Muscle of back (tissue), 11 donors: Measurements from ENCODE around the gene SLC6A20. TPM values are rescaled to one million over a fixed set of nuclear protein-coding genes. Genes with fewer than 3 reads are reported as not detected.

Source experiments
- DNase-seq, 3 donors: peaks; one replicate each; pipeline versions ENCODE4 v3.0.0 to v3.0.0-alpha.2; 2013
- polyA plus RNA-seq, 10 donors: library from polyadenylated mRNA; unstranded; fragments of 120-200 nt; gene quantifications; one replicate each; pipeline ENCODE4 v1.2.1, GENCODE V29; 2013; ENCODE audit not compliant: insufficient read length in 10 of 10

SLC6A20 gene
- polyA plus RNA-seq, 10 donors: 0.09 to 0.29 (median 0.16) TPM

DNA sequence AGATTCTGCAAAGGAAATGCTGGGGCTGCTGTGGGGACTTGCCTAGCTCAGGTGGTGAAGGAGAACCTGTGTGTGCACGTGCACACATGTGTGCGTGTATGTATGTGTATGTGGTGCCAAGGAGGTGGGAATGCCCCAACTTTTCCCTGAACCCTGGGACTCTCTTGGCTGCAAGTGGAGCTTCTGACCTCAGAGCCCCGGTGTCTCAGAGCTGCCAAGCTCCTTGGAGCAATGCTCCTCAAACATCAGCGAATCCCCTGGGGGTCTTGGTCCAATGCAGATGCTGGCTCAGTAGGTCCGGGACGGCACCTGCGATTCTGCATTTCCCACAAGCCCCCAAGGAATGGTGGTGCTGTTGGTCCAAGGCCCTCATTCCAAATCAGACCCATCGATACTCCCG lies 5.8 kb upstream of the SLC6A20 start:
- DNase-seq: no peak

DNA sequence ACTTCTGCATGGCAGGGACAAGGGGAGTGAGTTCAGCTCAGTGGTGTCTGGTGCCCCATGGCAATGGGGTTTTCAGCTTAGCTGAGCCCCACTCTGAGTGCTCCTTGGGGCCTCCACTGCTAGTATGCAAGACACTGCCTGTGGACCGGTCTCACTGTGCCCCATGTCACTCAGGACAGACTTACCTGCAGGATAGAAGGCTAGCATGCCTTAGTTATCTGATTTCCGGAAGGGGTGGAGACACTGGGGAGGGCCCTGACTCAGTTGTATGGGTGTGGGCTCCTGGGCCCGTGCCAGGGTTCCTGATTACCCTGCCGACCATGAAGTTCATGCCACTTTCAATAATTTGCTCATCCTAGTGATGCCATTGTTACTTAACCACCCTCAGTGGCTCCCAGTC lies 4.3 kb upstream of the SLC6A20 start:
- no peak for DNase-seq

DNA sequence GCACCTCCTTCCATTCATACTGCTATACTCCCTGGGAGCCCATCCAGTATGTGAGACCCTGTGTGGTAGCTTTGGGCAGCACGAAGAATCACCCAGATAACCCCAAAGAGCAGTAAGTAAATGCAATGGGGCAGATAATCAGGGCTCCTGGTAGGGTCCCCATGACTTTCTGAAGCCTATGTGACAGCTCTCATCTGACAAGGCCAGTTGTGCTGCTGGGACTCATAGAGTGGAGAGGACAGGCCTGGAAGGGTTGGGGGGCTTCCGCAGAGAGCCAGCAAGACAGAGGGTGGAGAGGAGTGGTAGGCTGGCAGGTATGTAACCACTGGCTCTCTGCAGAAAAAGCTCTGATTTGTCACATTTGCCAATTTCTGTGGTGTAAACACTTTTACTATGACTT lies 3.2 kb upstream of the SLC6A20 start:
- DNase-seq: no peak

DNA sequence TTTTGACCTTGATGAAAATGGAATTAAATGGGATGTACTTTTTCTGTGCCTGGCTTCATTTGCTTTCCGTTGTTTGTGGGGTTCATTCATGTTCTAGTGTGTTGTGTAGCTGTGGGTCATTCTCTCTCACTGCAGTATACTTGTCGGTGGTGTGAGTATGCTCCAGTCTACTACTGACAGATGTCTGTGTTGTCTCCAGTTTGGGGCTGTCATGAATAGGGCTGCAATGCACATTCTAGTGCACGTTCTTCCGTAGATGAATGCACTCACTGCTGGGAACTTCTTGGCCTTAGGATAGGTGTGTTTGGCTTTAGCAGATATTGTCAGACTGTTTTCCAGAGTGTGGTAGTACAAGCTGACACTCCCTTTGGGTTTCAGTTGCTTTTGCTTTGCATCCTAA lies 1.7 kb upstream of the SLC6A20 start:
- DNase-seq: no peak

DNA sequence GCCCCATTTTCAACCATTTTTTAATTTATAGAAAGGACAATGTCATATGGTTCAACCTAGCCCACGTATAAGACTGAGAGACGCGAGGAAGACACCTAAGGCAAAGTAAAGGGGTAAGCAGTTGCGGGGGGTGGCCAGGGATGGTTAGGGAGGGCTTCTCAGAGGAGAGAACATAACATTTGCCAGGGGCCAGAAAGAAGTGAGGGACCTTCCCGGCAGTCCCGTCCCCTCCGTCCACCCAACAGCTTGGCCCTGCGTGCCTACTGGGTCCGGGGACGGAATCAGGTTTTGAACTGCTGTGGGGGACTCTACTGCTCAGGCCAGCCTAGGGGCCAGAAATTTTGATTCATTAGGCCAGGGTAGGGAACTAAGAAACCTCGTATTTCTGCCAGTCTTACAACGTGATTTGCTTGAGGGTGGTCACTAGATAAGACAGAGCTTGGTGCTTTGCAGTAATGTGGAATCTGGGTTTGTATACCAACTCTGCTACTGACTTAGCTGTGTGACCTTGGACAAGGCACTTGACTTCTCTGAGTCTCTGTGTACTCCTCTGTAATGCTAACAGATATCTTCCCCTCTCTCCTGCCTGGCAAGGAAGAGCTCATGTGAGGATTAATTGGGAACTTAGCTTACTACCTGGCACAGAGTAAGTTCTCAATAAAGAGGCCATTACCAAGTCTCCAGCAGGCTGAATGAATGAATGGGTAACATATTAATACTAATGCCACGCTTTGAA lies 734 bp upstream of the SLC6A20 start:
- no peak for DNase-seq

DNA sequence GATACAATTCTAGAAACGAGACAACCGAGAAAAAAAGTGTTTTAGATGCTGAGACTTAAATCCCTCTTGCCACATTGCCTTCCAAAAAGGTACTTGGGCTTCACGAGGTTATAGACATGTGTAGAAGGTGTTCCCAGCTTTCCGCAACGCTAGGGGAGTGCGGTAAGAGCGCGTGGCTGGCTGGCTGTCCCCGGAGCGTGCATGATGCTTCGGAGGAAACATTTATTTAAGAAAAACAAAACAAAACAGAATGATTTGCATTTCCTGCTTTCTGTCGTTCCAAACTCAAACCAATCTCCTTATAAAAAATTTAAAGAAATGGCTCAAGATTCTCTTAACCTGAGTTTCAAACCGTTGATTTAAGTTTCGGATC lies 841 bp downstream of the SLC6A20 start:
- peak; percentile 4 to 65 (median 27) for DNase-seq

DNA sequence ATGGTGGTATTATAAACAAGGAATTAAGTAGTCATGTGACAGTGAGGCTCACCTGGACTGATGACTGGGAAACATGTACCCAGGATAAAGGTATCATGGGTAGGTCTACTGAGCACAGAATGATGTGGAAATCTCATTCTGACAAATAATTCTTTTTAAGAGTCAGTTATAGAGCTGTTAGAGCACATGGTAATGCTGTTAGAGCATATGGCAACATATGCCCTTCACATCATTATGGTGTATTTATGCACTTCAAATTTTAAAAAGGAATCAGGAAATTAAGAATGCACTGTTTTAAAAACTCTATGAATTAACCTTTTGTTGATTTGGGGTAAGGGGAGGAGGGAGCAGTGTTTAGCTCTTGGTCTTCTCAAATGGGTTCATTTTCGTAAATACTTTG lies 1.7 kb downstream of the SLC6A20 start:
- no peak for DNase-seq

DNA sequence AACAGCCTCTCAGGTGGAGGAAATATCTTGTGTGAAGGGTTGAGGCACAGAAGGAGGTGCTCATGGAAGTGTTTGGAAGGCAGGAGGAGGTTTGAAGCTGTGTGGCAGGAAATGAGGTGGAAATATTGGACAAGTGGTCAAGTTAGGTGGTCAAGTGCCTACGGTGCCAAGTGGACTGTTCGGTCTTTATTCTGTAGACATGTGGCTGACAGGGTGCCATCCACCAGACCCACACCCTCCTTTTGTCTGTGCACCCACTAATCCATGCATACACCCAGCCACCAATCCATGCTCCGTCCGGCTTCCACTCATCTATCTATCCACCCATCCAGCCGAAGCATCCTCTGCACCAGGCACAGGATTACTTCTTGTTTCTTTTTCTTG lies 2.2 kb downstream of the SLC6A20 start:
- DNase-seq: no peak

DNA sequence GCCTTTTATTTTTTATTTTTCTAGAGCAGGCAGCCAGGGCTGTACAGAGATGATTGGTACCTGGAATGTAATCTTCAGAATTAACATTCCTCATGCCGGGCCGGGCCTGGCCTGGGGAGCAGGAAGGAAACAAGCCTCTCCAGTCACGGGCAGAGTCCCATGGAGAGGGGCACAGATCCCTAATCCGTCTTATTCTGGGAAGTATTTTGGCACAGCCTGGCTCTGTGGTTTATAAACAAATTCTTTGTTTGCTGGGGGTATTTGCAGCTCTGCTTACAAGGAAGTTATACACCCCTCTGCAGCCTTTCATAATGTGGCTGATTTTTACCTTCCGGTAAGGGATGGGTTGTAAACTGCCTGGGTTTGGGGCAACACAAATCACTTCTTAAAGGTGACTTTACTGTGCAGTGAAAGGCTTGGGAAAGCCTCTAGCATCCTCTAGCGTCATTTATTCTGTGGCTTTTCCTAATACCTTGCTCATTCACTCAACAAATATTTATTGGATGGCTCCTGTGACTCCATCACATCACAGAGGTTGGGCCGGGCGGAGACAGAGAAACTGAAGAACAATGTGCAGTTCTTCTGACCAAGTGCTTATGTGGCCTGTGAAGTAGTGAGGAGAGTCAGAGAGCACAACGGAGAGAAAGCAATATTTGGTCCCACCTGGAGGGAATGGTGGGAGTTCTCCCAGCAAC lies 2.7 kb downstream of the SLC6A20 start:
- DNase-seq: no peak

DNA sequence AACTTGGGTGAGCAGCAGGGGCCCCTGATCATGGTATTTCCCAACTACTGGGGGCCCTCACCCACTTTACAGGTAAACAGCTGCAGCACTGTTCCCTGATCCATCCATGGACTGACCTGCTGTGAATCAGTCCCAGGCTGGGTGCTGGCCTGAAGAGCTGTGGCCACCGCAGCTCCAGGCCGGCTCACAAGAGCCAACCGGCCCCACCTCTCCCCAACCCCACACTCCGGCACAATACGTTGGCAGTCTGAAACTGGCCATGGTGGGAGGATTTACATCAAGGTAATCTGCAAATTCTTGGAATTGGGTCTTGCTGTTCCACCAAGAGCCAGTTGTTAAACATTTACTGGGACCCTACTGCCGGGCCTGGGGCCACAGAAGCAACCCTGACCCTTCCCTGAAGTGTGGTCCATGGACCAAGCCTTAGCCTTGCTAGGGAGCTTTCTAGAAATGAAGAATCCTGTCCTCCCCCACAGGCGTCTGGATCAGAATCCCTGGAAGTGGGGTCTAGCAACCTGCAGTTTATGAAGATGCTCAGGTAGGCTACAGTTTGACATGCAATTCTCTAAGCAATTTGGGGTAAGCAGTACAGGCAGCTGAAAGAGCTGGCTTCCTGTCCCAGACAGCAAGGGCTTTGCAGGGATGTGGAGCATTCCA lies 3.7 kb downstream of the SLC6A20 start:
- no peak for DNase-seq

DNA sequence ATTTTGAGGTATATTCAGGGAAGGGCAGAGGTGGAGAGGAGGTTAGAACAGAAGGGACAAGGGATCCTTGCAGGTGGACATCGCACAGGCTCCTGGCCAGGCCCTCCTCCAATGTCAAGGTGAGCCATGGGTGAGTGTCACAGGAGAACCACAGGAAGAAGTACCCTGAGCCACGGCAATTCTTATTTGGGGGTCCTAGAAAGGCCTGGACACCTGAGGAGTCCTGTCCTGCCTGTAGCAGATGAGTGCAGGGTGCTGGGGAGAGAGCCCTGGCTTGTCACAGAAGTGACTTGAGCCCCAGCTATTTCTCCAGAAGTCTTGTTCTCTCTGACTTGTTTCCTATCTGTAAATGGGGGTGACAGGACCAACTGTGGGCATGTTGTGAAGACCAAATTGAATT lies 4.3 kb downstream of the SLC6A20 start:
- no peak for DNase-seq

DNA sequence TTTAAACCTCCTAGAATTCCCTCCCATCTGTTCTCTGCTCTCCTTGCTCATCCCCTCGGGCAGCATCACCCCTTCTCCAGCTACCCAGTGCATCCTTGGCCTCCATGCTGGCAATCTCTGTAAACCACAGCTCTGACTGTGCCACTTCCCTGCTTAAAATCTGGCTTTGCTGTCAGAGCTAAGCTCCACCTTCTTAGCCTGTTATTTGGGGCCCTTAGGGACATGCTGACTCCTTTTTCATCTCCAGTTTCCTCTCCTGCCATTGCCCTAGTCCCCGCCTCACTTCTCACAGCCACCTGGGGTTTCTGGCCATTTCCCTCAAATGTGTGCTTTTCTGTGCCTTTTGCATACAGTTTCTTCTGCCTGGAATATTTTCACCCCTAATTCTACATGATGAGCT lies 5.7 kb downstream of the SLC6A20 start:
- DNase-seq: no peak

DNA sequence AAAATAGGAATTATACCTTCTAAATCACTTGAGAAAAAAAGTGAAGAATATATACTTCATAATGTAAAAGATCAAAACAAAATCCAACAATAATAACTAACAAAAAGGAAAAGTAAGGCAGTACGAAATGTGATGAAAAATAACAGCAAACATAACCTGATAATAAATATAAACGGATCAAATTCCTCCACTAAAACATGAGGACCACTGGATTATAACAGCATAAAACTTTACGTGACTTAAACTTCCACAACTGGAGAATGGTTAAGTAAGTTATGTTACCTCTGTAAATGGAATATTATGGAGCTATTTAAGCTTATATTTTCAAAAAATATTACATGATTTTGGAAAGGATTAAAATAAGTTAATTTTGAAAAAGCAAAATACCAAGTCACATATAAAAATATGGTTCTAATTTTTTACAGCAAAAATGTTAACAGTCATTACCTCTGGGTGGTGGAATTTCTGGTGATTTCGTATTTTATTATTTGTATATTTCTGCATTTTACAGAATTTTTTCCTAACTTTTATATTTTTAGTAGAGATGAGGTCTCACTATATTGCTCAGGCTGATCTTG lies 7.0 kb downstream of the SLC6A20 start:
- DNase-seq: no peak

DNA sequence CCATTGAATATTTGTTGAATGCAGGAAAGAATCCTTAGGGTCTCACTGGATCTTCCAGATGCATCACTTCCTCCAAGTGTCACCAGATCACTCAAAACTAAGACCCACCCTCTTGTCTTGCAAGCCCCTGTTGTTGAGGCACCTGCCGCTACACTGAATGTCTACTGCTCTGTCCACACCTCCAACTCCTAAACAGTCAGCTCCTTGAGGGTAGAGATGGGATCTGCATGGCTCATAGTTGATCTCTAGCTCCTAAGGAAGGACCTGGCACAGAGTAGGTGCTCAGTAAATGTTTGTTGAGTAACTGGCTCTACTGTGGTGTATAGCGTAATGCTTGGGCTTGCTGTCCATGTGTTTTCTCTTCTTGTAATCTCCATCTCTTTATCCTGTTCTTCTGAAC lies 8.8 kb downstream of the SLC6A20 start:
- DNase-seq: no peak

DNA sequence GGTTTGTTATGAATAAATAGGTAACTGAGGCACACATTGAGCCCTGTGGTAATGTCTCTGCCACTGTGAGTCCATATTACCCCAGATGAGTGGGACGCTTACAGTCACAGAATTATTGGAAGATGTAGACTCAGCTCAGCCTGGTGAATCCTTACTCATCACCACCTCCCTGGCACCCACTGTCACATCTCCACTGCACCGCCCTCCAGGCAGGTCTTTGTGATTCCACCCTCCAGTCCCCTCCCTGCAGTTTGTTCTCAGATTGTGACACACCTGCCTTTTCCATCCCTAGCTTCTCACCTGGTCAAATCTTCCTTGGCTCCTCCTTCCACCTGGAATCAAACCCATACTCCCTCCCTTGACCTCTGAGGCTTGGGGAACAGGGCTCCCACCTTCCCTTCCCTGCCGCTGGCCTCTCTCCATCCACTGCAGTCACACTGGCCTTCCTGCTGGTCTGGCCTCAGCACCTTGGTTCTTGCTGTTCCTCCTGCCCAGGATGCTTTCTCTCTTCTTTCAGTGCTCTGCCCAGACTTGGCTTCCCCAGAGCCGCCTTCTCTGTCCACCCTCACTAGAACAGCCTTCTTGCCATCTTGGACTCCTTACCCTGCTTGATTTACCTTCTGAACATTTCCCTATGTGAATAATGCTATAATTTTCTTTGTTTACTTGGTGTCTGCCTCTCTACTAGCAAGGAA lies 9.4 kb downstream of the SLC6A20 start:
- DNase-seq: no peak

DNA sequence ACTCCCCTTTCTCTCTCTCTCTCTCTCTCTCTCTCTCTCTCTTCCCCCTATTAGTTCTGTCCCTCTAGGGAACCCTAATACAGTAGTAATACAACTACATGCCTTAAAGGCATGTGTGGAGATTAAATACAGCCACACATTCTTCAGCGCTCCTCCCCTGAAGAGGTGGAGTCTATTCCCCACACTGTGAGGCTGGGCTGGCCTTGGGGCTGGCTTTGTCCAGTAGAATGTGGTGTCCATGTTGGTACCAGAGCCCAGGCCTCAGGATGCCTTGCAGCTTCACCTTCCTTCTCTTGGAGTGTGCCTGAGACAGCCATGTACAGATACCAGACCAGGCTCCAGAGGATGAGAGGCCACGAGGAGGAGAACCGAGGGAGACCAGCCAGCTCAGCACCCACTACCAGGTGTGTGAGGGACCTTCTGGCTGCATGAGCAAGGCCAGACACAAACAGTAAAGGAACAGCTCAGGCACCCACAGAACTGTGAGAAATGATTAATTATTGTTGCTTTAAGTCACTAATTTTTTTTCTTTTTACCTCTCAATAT lies 10.7 kb downstream of the SLC6A20 start:
- no peak for DNase-seq

DNA sequence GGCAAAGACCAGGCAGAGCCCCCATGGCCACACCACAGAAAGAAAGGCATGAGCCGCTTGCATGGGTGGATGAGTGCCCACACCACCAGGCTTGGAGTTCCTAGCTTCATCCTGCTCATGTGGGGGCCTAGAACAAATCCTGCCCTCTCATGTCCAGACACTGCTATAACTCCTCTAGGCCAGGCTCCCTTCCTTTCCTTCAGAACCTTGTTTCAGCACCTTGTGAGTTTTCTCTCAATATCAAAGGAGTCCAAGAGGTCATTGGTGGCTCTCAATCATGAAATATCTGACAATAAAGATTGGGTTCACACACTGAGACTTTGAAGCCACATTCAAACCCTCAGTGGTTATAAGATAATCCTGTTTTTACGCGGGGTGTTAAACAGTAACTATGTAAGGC lies 12.7 kb downstream of the SLC6A20 start:
- no peak for DNase-seq

DNA sequence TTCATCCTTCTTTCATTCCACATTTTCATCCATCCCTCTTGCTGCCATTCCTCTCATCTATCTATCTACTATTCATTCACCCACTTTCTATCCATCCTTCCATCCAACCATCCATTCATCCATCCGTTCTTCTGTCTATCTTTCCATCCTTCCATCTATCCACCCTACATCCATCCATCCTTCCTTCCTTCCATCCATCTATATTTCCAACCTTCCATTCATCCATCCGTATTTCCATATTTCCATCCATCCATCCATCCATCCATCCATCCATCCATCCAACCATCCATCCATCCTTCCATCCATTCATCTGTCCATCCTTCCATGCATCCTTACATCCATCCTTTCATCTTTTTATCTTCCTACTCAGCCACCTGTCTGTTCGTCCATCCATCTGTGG lies 14.0 kb downstream of the SLC6A20 start:
- no peak for DNase-seq

DNA sequence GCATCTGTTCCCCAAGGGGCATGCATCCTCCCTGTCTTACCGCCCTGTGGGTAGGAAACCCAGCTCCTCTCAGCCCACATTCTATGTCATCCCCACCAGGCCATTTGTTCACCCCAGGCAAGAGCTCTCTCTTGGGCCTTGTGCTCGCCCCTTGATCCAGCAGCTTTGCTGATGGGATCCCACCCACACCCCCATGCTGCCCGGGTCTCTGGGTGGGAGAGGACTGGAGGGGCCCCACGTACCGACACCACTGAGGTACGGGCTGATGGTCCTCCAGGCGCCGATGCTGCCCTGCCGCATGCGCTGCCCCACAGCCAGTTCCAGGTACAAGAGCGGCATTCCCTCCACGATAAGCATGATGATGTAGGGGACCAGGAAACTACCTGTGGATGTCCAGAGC lies 14.5 kb downstream of the SLC6A20 start:
- DNase-seq: no peak

DNA sequence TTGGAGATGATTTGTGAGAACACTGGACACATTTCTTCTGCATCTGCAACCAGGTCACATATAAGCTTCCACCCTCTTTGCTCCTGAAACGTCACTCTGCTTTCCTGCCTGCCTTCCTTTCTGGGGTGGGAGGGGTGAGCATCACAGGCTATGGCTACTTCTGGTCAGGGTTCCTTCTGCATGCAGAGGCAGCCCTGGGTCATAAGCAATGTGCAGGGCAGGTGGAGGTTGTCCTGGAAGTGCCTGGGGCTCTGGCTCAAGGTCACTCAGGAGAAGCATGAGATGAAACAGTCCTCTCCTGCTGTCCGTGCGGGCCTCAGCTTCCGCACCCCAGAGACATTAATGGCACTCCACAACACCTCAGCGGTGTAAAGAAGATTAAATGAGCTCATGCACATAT lies 15.1 kb downstream of the SLC6A20 start:
- no peak for DNase-seq

DNA sequence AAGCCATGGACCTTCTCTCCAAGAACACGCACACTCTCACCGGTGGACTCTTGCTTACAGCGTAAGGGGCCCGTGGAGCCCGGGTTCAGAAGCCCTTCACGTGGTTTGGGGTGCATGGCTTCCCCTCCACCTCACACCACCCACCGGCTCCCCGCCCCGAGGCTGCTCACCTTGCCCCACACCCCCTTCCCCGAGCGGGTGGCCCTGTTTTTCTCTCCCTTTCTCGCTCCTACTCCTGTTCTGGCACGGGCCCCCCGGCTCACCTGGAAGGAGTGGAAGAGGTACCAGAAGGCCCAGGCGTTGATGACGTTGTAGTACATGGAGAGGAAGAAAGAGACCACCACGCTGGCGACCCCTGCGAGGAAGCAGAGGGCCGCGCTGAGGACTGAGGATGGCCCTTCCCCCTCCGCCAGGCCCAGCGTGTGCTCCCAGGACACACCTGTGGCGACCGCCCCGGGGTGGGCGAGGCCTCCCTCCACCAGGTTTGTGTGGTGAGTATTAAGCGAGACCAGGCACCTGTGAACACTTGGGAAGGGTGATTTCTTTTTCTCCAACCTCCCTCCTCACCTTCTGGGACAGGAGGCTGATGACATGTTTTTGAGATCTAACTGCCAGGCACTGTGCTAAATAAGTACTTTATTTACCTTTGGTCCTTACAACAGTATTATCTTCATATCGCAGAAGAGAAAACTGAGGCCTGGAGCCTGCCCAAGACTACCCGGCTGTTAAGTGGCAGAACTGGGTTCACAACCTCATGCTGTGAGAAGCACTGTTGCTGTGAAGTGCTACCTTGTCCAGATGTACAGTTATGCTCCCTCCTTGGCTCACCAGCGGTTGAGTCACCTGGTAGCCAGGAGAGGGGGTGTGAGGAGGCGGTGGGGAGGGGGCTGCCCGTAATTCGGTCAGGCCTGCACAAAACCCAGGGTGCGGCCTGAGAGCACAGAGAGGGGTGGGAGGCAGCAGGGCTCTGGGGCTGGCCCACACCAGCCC lies 16.3 kb downstream of the SLC6A20 start:
- DNase-seq: no peak
